Stimulated activated CD8-positive, alpha-beta memory T cell treated with anti-CD3 and anti-CD28 coated beads, Interleukin-15, amount 100 ng/mL, for 1 hour (primary cell): ENCODE results near the gene NOC4L.
"Not testable (repeated sequence)": the region's sequence is repeated elsewhere in the genome, so short reads cannot be mapped to it uniquely, and the experiment has no call there.

Source experiments
- DNase-seq: peaks from one replicate; pipeline ENCODE4 v3.0.0-alpha.2; 2020; ENCODE audit warnings: low read depth

The NOC4L gene

GRCh38 chr12:132142679-132143335, 1.4 kb upstream of the NOC4L start:
- DNase-seq = no peak

GRCh38 chr12:132143336-132144071, 753 bp upstream of the NOC4L start:
- DNase-seq = no peak

- DNase-seq = no peak
These were observed 532 bp downstream of the NOC4L start for GRCh38 chr12:132144810-132145168.

- DNase-seq = no peak
These were observed 1.1 kb downstream of the NOC4L start for GRCh38 chr12:132145334-132145733.

GRCh38 chr12:132146098-132146497, 1.8 kb downstream of the NOC4L start:
- no peak for DNase-seq

- DNase-seq = no peak
These were observed 2.6 kb downstream of the NOC4L start for GRCh38 chr12:132146772-132147422.

GRCh38 chr12:132147423-132148367, 3.4 kb downstream of the NOC4L start:
- DNase-seq = no peak

- no peak for DNase-seq
These were observed 4.2 kb downstream of the NOC4L start for GRCh38 chr12:132148368-132149045.

GRCh38 chr12:132149526-132149925, 5.3 kb downstream of the NOC4L start:
- DNase-seq = not testable (repeated sequence)

GRCh38 chr12:132150780-132151144, 6.5 kb downstream of the NOC4L start:
- DNase-seq = no peak

GRCh38 chr12:132151145-132151765, 7.0 kb downstream of the NOC4L start:
- DNase-seq = no peak

- no peak for DNase-seq
These were observed 7.6 kb downstream of the NOC4L start for GRCh38 chr12:132151766-132152410.

- no peak for DNase-seq
These were observed 8.2 kb downstream of the NOC4L start for GRCh38 chr12:132152411-132152821.

GRCh38 chr12:132152953-132153352, 8.7 kb downstream of the NOC4L start:
- no peak for DNase-seq

GRCh38 chr12:132153501-132154340, 9.5 kb downstream of the NOC4L start:
- peak; percentile 38 for DNase-seq

- DNase-seq = no peak
These were observed 10.1 kb downstream of the NOC4L start for GRCh38 chr12:132154341-132154761.

- no peak for DNase-seq
These were observed 10.9 kb downstream of the NOC4L start for GRCh38 chr12:132154941-132155770.

- no peak for DNase-seq
These were observed 11.7 kb downstream of the NOC4L start for GRCh38 chr12:132155771-132156572.
